NAMALWA (cell line): ENCODE measurements around the gene TIMM8A.
A peak's percentile ranks its signal among the peaks of the same experiment; 100 is the strongest.

Experiments used
- DNase-seq: peaks from one replicate; pipeline ENCODE4 v3.0.0-alpha.2; 2015; ENCODE audit warnings: low spot score

The TIMM8A gene, protein sequence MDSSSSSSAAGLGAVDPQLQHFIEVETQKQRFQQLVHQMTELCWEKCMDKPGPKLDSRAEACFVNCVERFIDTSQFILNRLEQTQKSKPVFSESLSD

DNA sequence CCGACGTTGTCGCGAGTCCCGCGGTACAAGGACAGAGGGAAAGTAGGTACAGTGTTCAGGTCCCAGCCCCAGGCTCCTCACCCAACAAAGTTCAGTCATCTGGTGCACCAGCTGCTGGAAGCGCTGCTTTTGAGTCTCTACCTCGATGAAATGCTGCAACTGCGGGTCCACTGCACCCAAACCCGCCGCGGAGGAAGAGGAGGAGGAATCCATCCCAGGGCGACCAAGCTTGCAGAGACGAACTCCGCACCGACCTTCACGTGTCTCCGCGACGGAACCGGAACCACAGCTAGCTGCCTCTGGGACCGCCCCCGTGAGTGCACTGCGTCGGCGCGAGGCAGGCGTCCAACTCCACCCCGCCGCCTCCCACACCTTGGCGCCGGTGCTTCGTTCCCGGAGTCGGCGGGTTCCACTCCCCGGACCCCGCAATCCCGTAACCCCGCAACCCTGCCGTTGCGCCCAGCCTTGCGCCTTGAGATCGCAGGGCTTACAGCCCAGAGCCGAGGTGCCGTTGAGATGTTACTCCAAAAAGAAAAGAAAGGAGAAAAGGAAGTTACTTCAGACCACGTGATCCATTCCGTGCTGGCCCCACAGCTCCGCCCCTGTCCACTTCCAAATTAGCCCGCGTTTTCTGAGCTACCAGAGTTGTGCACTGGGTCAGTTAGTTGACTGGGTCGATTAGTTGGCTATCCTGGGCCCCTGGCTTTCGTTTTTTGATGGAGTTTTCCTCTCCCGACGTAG, at the start of gene TIMM8A:
TIMM8A (minus strand) TSS at position 291 of the 741 bp plus-strand sequence; CDS start at position 213, 78 bp downstream.
- peak; percentile 83 for DNase-seq

DNA sequence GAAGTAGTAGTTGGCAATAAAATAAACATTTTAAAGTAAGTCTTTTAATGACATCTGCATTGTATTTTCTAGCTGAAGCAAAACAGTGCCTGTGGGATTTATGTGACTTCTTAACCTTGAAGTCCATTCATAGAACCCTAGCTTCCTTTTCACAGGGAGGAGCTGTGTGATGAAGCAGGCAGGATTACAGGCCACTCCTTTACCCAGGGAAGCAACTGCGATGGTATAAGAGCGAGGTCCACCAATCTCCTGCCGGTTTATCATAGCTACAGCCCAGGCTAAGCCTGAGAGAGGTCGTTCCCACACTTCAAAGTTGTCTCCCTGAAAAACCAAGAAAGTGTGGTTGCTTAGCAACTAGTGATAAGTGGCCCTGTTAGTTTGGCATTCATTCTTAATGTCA, 49.2 kb upstream of the TIMM8A start:
- no peak for DNase-seq

DNA sequence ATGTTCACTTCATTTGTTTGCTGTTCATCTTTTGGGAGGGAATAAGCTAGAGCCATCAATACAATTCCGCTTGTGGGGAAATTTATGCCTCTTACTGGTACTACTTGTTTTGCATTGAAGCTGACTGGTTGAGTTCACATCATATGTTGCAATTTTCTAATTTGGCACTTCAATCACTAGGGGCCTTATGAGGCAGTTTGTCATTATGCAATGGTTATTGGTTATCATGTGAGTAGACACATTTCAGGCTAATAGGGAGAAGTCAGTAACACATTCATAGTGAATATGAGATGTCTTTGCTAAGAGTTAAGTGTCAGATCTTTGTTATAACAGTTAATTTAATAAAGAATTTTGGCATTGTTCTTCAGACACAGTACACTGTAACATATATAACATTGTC, 47.2 kb upstream of the TIMM8A start:
- no peak for DNase-seq

DNA sequence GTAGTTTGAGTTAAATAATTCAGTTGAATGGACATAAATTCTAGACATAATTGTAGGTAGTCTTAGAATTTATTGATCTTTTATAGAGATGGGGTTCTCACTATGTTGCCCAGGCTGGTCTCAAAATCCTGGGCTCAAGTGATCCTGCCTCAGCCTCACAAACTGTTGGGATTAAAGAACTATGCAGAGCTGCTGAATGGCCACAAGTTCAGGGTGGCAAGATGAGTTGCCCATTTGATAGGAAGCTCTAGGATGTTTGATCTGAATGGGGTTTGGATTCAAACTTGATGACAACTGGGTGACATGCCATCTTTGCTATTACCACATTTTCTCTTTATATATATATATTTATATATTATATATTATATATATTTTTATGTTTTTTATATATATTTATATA, 45.8 kb upstream of the TIMM8A start:
- DNase-seq, result no peak

DNA sequence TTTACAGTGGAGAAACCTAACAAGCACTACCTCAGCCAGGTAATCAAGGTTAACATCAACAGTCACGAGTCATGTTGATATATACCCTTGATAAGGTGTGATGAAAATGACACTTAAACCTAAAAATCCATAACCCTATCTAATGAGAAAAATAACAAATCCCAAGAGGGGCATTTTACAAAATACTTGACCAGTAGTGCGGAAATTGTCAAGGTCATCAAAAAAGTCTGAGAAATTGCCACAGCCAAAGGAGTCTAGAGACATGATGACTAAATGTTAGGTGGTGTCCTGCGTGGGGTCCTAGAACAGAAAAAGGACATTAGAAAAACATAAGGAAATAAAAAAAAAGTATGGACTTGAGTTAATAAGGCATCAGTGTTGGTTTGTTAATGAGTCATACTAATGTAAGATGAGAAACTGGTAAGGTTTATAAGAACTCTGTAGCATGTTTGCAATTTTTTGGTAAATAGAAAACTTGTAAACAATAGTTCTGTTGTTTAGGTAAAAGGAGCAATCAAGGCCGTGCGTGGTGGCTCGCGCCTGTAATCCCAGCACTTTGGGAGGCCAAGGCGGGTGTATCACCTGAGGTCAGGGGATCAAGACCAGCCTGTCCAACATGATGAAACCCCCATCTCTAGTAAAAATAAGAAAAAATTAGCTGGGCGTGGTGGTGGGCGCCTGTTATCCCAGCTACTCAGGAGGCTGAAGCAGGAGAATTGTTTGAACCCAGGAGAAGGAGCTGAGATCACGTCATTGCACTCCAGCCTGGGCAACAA, 45.2 kb upstream of the TIMM8A start:
- no peak for DNase-seq

DNA sequence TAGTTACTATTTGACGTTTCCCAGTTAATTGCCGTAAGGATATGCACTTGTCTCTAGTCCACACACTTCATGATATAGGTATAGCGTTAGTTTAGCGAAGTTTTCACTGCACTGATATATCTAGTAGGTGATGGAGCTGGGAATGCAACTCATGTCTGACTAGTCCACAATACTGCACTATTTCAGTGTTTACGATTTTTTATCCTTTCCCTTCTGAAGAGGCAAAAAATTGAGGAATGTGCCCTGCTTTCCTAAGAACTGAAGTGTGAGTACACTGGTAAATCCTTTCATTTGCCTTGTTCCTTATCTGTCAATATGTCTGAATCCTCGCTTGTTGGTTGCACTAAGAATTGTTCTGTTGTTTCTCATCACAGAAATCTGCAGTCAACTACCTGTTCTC, 43.3 kb upstream of the TIMM8A start:
- DNase-seq, result no peak

DNA sequence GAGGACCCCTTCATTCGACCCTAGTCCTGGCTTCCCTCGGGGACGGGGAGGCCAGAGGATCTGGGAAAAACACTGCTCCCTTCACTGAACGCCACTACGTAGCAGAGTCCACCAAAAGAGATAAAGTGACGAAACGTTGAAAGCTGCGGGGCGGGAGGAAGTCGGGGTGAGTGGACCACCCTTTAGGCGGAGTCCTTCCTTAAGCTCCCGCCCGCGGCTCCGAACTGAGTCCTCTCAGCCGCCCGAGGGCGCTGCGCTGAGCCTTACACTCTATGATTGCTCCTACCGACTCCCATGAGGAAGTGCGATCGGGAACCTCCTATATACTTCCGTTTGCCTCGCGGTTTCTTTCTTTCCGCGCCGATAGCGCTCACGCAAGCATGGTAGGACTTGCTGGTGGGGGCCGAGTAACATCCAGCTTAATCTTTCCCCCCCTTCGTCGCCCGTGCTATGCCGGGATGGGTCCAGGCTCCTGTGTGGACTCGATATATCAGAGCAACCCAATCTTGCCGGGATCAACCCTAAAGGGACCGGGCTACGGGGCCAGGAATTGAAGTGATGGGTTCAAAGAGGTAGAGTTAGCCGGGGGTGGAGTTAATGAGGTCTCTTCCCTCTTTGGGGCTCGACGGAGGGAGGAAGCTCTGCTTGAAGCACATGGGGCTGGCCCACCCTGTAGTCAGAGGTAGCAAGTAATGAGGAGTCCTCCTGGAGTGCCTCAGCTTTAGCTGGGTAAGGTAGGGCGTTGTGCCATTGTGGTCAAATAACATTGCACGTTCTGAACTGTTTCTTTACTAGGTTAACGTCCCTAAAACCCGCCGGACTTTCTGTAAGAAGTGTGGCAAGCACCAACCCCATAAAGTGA, 42.4 kb upstream of the TIMM8A start, which contains the start of gene RPL36A:
RPL36A (plus strand) TSS at position 348 of the 862 bp plus-strand sequence; CDS start at position 381, 33 bp downstream.
- DNase-seq, result peak; percentile 89

DNA sequence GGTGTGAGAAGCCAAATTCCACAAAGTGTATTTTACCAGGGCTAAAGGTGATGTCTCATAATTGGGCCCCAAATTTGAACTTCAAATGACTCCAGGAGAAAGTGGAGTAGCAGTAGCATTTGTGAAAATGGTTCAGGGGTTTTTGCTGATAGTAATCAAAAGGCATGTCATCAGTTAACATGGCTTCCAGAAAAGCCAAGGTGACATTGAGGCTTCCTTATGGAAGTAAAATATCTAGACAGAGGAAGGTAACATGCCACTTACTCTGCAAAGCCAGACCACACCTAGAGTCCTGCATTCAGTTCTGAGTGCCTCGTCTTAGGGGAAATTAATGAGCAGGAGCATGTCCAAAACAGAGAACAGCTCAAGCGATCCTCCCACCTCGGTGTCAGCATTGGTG, 40.1 kb upstream of the TIMM8A start:
- DNase-seq, result no peak

DNA sequence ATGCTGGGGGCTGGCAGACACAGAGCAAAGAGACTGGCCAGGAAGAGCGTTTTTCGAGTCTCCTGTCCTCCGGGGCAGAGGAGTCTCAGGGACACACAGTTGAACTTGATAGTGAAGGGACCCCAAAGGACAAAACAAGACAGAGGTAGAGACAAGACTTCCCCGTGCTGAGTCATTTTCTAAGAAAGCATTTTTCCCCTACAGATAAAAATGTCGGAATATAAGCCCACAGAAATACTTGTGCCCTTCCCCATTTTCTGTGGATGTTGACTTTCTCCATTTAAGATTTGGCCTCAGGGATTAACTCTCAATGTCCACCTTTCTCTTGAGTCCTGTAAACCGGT, 38.0 kb upstream of the TIMM8A start:
- no peak for DNase-seq

DNA sequence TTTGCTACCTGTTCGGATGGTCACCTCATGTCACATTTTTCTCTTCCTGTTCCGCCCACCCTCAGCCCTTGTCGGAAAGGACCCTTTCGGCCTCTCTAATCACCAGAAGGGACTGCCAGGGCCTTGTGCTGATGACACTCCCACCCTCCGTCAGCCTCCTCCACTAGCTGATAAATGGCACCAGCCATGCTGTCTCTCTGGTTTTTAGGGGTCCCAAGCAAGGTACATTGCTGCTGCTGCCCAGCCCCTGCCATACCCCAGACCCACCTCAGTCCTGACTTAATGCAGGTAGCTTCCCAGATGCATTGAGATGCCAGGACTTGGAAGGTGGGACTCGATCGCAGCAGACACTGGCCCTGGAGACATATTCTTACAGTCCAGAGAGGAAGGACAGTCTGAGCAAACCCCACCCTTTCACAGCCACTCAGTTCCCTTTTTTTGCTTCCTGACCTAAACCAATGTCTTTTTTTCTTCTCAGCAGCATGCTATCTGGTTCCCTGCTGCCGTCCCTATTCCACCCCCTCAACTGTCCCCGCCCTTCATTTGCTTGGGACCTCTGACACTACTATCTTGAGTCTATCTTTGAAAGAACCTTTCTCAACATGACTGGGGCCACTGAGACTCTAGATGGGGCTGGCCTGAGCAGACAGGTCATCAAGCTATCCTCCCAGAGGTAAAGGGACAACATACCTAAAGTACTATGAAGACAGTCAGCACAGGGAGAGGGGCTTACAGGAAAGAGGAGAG, 37.4 kb upstream of the TIMM8A start, which contains the start of gene BTK:
BTK (minus strand) TSS at position 397 of the 747 bp plus-strand sequence. CDS start 10,907 bp downstream, outside the sequence.
- peak; percentile 74 for DNase-seq

DNA sequence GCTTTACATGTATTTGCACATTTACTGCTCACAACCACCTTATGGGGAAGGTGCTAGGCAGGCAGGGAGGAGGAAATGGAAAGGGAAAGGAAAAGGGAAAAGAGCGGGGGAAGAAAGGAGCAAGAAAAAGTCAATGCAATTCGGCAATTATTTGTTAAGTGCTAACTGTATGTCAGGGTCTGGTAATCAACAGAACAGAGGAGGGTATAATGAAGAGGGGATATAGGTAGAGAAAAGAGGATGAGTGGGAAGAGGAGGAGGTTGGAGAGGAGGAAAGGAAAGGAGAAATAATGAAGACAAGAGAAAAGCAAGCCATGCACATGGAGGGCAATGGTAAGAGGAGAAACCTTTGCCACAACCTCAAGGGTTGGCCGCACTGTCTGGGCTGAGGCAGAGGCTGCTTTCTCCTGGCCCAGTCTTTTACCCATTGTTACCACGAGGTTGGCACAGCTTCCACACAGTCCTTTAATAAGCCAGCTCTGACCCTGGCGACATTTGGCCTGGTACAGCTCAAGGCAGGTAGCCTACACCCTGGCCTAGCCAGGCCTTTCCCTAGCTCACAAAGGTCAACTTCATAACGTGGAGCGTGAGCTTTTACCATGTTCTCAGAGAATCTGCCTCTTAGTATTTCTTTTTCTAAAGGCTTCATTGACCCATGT, 36.6 kb upstream of the TIMM8A start:
- DNase-seq, result no peak

DNA sequence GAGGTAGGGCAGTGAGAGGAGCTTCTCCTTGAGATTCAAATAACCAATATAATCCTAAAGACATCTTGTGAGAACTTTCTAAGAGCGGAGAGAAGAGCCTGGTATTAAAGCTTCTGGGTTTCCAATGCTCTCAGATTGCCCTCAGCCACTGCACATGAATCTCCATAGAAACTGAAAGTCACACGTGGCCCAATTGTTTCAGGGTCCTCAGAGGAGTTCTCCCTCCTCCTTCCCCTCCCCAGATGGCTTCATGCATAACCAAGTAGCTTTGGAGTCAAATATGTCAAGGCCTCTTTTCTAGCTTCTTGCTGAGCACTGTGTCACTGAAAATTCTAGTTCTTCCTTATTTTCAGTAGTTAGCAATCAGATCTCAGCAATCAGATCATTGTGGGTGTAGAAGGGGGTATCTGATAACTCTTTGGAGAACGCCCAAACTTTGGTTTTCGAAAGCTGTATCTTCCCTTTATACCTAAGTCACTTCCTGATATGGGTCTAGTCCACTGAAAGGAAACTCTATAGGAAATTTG, 35.2 kb upstream of the TIMM8A start:
- DNase-seq, result peak; percentile 86

DNA sequence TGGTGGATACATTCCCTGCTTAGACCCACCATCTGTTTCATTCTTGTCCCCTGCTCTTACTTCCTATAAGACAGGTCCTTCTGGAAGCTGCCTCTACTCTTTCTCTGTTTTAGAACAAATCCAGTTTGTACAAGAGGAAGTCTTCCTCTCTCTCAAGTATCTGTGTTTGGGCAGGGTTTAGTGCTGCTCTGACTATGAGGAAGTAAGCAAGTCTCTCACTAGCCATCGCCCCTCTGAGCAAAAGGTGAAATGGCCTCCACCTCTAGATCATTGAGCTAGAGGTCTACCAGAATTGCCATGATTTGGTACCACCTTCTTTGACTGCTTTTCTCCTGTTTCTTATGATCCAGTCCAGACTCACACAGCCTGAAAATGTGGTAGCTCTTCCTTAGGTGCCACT, 29.0 kb upstream of the TIMM8A start:
- DNase-seq, result no peak

DNA sequence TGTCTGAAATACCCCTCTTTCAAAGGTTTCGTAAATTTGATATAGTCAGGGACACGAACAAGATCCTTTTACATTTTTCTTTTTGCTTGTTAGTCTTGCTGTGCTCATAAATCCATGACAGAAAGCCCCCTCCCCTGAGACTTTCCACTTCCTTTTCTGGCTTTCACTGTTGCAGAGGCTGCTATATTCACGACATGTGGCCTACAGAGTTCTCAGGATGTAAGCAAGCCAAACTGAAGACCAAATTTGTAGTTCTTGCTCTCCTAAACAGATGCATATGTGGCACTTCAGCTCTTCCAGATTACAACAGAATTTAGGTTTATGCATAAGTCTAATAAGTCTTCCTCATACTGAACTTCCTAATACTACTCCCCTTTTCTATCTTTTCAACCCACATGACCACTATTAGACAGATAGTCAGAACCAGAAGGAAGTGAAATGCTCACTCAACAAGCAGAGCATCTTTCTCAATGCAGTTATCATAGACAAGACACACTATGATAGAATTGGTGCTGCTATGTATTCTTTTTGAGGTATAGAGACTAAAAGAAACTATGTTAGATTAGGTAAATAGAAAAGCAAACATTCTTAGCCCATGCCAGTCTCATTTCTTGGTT, 22.5 kb upstream of the TIMM8A start:
- DNase-seq, result peak; percentile 70

DNA sequence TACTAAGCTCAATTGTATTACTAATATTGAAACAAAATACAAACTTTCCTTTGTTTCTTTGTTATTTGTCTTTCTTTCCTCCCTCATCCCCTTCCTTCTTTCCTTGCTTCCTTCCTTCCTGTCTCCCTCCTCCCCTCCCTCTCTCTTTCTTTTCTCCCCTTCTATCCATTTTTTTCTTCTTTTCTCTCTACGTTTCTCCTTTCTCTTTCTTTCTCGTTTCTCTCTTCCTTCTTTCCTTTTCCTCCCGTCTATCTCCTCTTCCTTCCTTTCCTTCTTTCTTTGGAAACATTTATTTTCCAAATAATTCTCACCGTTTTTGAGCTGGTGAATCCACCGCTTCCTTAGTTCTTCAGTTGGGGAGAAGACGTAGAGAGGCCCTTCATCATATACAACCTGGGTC, 21.1 kb upstream of the TIMM8A start:
- no peak for DNase-seq

DNA sequence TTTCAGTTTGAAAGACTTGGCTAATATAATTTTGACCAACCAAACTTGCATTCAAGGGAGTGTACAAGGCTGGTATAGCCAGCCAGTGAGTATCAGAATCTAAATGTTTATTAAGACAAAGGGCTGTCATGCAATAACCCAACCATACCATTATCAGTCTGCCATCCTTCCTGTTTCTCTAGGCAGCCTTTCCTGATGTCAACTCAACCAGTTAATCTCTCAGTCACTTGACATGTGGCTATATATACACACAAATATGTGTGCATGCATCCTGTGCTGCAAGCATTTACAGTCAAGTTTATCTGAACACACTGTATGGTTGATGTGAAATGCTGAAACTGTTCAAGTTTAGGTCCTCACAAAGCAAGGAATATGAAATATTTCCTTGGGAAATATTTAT, 20.3 kb upstream of the TIMM8A start:
- DNase-seq, result peak; percentile 24

DNA sequence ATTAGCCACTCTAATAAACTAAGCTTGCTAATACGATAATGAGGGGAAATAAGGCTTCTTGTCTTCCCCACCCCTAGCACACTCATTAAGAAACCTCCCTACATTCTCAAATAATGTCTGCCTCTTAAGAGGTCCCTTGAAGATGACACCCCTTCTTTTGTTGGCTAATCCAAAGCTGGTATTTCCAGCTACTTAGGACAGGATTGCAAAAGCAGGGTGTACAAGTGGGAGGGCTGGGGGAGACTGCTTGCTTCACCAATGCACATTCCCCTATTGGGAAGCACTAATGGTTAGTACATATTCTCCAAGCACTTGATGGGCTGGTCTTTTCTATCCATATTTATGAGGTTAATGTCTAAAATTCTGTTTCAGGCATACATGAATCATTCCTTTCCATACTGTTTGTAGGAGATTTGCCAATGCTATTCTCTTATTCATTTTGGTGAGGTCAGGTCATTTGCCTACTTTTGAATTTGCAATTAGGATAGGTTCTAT, 16.8 kb upstream of the TIMM8A start:
- no peak for DNase-seq

DNA sequence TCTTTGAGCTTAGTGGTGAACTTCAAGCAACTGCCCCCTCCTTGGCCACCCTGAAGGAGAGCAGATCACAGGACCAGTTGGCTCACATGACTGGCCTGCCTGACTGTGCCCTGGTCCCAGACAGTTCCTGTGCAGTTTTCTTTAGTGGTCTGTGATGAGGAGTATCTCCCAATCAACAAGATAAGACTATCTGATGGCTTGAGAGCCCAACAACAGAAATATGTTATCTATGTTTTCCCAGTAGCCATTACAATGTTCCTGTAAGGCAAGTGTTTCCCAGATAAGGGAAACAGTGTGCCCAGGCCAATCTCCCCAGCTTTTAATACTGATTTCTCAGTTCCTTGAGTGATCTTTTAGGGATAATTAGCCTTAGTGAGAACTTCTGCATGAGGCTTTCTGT, 14.2 kb upstream of the TIMM8A start:
- DNase-seq, result no peak

DNA sequence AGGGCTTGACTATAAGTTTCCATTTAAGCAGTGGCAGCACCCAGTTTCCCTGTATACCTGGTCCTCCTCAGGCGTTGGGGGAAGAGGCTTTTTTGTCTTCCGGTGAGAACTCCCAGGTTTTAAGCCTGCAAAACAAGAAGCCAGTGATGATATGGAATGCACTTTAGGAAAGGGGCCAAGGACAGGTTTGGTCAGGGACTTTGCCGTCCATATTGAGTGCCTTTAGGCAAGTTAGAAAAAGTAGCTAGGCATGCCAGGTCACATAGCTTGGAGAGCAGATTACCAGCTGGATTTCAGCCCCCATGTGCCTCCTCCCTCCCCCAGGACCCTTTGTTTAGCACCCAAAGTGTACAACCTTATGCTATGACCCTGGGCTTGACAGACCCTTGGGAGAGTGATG, 13.6 kb upstream of the TIMM8A start:
- no peak for DNase-seq

DNA sequence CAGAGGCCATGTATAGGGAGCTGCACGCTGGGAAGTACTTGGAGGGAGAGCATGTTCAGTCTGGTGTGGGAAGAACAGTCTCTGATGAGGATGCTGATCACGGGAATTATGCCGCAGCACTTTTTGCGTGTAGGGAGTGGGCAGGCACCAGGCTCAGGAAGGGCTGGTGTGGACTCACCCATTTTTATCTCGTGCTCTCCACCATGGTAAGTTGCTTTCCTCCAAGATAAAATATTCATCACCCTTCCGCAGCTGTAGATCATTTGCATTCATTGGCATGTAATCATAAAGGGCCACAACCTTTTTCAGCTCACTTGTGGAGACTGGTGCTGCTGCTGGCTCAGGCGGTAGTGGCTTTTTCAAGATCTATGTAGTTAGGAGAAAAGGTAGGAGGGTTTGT, 11.8 kb upstream of the TIMM8A start:
- no peak for DNase-seq
